Fibroblast of gingiva (primary cell): ENCODE data around the gene NR2F1-AS1.

ENCODE experiments used
- DNase-seq: peaks from one replicate; pipeline ENCODE4 v3.0.0-alpha.2; 2011; ENCODE audit warnings: low read depth

The NR2F1-AS1 gene

GRCh38 chr5:93589152-93589828 lies 8.3 kb upstream of the NR2F1-AS1 start:
- DNase-seq = no peak

DNA sequence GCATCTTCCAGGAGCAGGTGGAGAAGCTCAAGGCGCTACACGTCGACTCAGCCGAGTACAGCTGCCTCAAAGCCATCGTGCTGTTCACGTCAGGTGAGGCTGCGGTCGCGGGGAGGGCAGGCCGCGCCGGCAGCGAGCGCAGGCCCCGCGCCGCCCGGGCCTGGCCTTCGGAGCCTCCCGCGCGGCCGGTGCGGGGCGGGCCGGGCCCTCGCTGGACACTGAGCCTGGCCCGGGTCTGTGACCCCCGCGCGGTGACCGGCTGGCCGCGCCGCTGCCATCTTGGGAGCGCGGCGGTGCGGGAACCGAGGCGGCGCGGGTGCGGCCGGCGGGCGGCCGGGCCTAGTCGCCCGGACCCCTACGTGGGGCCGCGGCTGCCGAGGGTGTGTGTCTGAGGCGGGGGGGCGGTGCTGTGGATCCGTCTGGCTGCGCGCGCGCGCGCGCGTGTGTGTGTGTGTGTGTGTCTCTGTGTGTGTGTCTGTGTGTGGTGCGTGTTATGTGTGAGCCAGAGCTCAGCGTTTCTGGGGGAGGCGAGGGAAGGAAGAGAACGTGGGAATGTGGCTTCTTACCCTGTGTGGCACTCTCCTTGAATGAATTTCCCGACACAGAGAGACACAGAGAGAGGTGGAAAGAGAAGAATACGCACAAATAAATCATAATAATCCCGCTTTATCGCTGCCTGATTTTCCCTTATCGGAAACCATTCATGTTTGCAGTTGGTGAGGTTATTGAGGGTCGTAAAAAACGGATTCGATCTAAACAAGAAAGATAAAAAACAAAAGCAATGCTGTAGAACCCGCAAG lies 7.5 kb upstream of the NR2F1-AS1 start:
- no peak for DNase-seq

DNA sequence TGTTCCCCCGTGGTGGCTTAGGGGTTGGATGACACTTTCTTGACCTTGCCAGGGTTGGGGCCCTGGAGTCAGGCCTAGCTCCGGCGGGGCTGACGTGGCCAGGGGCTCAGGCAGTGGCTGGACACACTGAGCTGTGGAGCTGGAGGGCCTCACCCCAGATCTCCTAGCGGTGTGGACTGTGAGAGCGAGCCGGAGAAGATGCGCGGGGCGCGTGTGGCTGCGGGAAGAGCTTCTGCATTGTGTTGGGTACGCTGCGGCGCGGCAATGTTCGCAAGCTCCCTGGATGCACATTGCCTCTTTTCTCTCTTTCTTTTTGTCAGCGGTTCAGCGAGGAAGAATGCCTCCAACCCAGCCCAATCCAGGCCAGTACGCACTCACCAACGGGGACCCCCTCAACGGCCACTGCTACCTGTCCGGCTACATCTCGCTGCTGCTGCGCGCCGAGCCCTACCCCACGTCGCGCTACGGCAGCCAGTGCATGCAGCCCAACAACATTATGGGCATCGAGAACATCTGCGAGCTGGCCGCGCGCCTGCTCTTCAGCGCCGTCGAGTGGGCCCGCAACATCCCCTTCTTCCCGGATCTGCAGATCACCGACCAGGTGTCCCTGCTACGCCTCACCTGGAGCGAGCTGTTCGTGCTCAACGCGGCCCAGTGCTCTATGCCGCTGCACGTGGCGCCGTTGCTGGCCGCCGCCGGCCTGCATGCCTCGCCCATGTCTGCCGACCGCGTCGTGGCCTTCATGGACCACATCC lies 6.8 kb upstream of the NR2F1-AS1 start:
- DNase-seq = peak; percentile 33

GRCh38 chr5:93586736-93587596 lies 5.9 kb upstream of the NR2F1-AS1 start:
- DNase-seq = no peak

DNA sequence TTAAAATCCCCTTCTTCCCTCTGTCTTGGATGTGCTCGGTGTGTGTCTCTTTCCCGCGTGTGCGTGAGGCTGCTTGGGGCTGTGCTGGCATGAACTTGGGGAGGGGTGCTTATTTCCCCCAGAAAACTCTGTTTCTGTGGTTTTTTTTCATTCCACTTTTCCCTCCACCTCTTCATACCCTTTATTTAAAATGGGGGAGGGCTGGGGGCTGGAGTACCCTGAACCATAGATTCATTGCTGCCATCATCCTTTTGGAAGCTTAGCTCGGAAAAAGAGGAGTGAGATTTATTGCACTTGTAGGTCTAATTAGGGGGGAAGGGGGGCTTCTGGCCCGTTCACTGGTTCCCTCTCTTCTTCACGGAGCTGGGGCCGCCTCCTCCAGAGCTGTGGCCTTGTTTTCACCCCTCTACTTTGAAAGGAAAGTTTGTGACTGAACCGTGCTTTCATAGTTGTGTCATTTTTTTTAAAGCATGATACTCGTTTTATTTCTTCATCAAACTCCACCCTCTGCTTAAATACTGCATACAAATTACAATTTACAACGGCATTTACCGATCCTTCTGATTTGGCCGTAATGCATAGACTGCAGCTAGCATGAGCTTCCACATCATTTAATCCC lies 4.9 kb upstream of the NR2F1-AS1 start:
- no peak for DNase-seq

DNA sequence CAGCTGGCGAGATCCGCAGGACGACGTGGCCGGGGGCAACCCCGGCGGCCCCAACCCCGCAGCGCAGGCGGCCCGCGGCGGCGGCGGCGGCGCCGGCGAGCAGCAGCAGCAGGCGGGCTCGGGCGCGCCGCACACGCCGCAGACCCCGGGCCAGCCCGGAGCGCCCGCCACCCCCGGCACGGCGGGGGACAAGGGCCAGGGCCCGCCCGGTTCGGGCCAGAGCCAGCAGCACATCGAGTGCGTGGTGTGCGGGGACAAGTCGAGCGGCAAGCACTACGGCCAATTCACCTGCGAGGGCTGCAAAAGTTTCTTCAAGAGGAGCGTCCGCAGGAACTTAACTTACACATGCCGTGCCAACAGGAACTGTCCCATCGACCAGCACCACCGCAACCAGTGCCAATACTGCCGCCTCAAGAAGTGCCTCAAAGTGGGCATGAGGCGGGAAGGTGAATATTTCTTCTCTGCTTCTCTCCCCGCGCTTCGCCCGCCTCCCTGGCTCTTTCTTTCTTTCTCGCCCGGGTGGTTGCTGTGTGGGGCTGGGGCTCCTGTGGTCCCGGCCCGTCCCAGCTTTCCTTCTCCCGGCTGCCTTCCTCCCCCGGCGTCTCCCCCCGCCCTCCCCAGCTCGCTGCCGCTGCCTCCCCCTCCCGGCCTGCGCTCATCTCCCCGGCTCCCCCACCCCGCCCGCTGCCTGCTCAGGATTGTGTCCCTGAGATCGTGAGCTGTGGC lies 4.2 kb upstream of the NR2F1-AS1 start:
- peak; percentile 40 for DNase-seq

GRCh38 chr5:93584596-93585040 lies 3.6 kb upstream of the NR2F1-AS1 start:
- DNase-seq = no peak

DNA sequence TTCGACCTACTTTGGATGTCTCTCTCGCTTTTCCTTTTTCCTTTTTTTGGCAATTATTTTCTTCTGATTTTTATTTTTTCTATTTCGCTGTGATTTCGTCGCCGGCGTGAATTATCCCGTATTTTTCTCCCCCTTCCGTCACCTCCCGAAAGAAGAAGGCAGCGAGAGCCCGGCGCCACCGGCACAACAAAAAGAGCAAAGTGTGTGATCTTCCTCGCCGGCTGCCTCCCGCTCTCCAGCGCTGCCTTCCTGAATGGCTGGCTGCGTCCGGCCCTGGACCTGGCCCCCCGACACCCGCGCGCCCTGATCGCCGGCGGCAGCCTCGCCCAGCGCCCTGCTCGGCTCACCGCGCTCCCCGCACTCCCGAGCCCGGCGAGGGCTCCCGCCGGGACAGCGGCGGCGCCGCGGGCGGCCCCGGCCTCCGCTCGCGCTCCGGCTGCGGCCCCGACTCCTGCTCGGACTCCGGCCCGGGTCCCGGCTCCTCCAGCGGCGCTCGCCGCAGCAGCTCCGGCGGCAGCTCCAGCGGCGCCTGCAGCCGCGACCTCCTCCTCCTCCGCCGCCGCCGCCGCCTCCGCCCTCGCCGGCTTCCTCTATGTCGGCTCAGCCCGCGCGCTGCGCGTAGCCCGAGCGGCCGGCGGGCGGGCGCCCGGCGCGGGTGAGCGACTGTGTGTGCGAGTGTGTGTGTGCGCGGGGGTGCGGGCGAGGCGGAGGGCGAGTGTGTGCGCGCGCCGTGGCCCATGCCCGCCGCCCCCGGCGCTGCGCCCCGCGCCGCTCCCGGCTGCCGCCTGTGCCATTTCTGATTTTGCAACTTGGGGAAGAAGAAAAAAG lies 3.0 kb upstream of the NR2F1-AS1 start:
- peak; percentile 80 for DNase-seq

- no peak for DNase-seq
These were observed 2.4 kb upstream of the NR2F1-AS1 start for GRCh38 chr5:93583439-93583767.

DNA sequence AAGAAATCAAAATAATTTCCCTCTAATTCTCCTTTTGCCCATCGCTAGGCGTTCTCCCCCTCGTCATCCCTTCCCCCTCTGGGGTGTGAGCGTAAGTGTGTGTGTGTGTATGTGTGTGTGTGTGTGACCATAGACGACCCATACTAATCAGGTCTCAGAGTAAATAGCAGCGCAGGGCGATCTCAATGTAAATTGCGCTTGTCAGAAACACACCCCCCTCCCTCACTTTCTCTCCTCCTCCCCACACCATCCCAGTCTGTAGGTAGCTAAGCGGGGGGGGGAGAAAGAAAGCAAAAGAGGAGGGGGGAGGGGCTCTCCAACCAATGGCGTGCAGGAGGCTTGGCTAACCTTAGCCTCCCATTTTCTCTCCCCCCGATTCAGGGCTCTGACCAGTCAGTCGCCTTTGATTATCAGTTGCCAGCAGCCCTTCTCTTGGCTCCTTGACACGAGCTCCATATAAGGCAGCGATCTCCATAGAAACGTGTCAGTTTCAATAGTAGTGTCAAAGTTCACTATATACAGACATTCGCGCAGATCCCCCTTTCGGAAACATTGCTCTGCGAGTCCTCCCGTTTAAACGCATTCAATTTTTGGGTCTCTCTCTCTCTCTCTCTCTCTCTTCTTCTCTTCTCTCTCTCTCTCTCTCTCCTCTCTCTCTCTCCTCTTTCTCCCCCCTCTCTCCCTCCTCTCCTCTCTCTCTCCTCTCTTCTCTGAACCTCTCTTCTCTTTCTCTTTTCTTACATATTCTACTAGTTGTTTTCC lies 1.8 kb upstream of the NR2F1-AS1 start, which contains the start of gene NR2F1:
Gene NR2F1, plus strand, starts transcription at position 546 of the 762 bp plus-strand sequence. CDS start 1,802 bp downstream, outside the sequence.
- peak; percentile 100 for DNase-seq

GRCh38 chr5:93582167-93582462 lies 1.1 kb upstream of the NR2F1-AS1 start:
- DNase-seq = no peak

GRCh38 chr5:93580063-93580926 lies 724 bp downstream of the NR2F1-AS1 start:
- peak; percentile 48 for DNase-seq

- DNase-seq = peak; percentile 28
These were observed 1.3 kb downstream of the NR2F1-AS1 start for GRCh38 chr5:93579692-93580062.

DNA sequence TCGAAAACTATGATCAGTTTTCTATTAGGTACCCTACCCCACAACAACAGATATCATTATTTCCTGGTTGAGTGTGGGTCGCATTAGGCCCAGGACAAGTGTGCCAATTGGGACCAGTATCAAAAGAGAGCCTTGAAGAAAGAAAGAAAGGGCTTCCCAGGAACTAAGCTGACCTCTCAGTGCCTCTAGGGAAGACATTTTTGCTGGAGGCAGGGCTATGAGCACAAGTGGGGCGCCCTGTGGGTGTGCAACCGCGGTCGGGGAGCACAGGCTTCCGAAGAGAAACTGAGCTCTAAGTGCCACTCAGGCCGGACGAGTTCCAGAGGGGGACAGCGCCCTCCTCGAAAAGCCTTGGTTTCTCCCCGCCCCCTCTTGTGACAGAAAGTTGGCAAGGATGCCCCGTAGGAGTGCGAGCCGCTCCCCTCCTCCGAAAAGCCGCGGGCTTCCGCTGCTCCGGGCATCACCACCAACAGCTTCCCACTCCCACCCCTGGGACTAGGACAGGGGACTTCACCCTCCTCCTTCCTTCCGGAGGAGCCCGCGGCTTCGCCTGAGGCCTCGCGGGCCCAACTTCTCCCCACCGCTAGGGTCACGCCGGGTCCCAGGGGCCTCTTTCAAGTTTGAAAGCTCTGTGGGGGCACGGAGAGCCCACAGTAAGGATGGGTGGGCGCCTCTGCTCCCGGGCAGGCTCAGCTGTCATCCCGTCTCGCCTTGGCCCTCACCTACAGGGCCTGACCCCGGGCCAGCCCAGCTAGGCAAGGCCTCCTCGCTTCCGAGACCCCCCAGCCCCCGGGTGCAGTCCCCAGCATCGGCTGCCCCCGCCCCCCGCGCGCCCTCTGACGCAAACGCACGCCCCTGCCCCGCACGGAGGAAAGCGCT lies 2.0 kb downstream of the NR2F1-AS1 start:
- DNase-seq = peak; percentile 79

DNA sequence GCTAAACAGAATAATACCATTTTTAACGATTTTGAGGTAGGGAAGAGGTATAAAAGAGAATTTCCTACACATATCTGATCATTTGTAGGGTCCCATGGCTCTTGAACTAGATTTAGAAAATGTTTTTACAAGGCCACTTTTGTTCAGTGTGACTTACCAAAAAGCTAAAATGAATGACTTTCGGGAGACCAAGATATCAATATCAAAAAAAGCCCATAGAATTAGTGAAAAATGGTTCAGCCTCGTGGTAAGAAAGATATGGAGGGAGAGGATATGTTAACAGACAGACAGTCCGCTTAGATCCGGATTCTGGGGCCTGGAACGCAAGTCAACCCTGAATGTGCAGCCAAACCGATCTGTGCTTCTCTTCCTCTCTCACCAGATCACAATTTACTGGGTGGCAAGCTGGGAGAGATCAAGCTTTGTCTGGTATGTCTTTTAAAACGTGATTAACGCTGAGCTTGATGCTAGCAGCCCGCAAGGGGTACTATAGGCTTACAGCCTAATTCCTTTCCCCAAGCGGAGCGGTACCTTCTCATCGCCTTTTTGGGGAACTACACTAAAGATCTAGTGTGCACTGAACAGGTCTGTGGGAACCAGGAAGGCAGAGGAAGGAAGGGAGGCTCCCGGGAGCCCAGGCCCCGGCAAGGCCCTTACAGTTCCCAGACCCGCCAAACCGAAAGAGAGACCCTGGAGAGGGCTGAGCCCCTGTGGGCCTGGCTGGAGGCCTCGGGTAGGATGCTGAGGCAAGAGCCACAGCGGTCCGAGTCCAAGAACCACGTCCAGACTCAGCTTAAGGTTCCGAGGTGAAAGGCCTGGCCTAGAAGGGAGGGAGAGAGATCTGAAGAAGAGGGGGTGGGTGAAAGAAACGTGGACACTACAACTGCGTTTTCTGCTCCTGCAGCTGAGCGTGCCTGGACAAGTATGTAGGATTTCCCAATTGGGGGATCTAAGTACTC lies 2.9 kb downstream of the NR2F1-AS1 start:
- no peak for DNase-seq
